Mucosa of stomach (tissue), 1 donor: ENCODE results near the gene TP53RK.
"Not testable (repeated sequence)": the region's sequence is repeated elsewhere in the genome, so short reads cannot be mapped to it uniquely, and the experiment has no call there.

Source experiments
- H3K27me3 ChIP-seq: one replicate; pipeline ENCODE4 v1.7.0; 2013; ENCODE audit warnings: mild to moderate bottlenecking, low read length; ENCODE audit not compliant: control insufficient read depth, insufficient read depth
- H3K36me3 ChIP-seq: one replicate; pipeline ENCODE4 v1.7.0; 2013; ENCODE audit warnings: low read length; ENCODE audit not compliant: control insufficient read depth, insufficient read depth
- H3K4me1 ChIP-seq: one replicate; pipeline ENCODE4 v1.7.0; 2013; ENCODE audit warnings: mild to moderate bottlenecking, low read length; ENCODE audit not compliant: control insufficient read depth, insufficient read depth
- H3K4me3 ChIP-seq: one replicate; pipeline ENCODE4 v1.7.0; 2013; ENCODE audit warnings: low read length
- H3K9ac ChIP-seq: one replicate; pipeline ENCODE4 v1.7.0; 2013; ENCODE audit warnings: mild to moderate bottlenecking, low read length, moderate library complexity
- H3K9me3 ChIP-seq: one replicate; pipeline ENCODE4 v1.7.0; 2013; ENCODE audit warnings: mild to moderate bottlenecking, low read length, moderate library complexity; ENCODE audit not compliant: control insufficient read depth
- donor health status: Pancreatic carcinoma.

The TP53RK gene

DNA sequence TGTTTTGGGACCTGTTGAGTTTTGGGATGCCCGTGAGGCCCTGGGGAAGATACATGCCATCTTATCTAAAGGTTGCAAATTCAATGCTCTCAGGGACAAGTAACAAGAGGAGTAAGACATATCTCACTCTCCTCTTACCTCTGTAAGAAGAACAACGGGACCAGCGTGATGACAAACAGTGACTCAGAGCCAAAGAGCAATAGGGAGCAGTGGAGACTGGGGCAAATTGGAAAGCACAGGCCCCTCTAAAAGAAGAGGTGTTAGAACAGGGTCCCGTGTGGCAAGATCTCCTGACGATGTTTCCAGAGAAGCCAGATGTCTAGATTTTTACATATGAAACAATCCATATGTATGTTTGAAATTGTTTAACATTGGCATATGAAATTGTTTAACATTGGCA lies 11.6 kb downstream of the TP53RK start:
- no peak overlapping the region for H3K9ac ChIP-seq
- no peaks in the 10 kb centered on the region for H3K27me3 ChIP-seq
- H3K9me3 ChIP-seq: no peaks in the 10 kb centered on the region
- H3K4me1 ChIP-seq: peaks cover 1% of the 10 kb centered on the region
- H3K4me3 ChIP-seq: no peak overlapping the region
- no peaks in the 10 kb centered on the region for H3K36me3 ChIP-seq

DNA sequence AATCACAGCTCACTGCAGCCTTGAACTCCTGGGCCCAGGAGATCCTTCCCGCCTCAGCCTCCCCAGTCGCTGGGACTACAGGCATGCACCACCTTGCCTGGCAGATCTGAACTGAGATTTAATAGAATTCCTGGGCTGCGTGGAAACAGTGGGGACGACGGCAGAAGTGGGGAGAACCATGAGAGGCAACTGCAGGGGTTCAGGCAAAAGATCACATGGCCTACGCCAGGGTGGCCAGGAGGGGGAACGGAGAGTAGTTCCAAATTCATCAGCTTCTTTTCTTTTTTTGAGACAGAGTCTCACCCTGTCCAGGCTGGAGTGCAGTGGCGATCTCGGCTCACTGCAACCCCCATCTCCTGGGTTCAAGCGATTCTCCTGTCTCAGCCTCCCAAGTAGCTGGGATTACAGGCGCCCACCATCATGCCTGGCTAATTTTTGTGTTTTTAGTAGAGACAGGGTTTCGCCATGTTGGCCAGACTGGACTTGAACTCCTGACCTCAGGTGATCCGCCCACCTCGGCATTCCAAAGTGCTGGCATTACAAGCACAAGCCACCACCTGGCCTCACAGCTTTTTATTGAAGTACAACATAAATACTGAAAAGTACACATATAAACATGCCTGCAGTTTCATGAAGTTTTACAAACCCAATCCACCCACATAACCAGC lies 12.5 kb downstream of the TP53RK start:
- not testable (repeated sequence) for H3K27me3 ChIP-seq, H3K4me3 ChIP-seq, H3K4me1 ChIP-seq, H3K9me3 ChIP-seq, H3K36me3 ChIP-seq, H3K9ac ChIP-seq

DNA sequence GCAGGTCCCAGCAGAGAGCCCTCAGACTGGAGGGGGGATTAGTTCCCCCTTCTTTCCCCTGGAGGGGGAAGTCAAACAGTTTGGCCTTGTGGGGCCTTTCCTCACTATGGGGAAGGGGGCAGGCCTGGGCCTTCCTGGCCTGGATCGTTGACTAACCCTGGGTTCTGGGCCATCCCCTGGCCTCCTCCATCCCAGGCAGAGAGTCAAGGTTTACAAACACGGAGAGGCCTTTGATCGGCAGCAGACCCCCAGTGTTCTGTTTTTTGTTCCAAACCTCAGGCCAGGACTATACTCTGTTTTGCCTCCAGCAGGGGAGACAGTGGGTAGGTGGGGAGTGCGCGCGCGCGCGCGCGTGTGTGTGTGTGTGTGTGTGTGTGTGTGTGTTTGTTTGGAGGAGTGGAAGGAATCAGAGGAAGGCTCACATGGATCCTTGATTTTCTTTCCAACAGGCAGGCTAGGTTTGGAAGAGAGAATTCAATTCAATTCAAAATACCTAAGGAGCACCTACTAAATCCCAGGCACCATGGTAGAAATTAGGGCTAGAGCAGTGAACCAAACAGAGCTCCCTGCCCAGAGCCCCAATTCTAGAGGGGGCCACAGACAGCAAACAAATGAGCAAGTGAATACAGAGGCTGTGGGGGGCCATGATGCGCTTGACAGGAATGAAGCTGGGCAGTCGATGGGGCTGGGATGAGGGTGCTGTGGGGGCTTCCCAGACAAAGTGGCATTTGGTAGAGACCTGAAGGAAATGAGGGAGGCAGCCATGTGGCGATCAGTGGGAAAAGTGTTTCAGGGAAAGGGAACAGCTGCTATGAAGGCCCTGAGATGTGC lies 14.8 kb downstream of the TP53RK start:
- no peak overlapping the region for H3K4me3 ChIP-seq
- H3K9me3 ChIP-seq: no peaks in the 10 kb centered on the region
- H3K9ac ChIP-seq: no peak overlapping the region
- no peaks in the 10 kb centered on the region for H3K27me3 ChIP-seq
- no peaks in the 10 kb centered on the region for H3K36me3 ChIP-seq
- H3K4me1 ChIP-seq: no peaks in the 10 kb centered on the region

DNA sequence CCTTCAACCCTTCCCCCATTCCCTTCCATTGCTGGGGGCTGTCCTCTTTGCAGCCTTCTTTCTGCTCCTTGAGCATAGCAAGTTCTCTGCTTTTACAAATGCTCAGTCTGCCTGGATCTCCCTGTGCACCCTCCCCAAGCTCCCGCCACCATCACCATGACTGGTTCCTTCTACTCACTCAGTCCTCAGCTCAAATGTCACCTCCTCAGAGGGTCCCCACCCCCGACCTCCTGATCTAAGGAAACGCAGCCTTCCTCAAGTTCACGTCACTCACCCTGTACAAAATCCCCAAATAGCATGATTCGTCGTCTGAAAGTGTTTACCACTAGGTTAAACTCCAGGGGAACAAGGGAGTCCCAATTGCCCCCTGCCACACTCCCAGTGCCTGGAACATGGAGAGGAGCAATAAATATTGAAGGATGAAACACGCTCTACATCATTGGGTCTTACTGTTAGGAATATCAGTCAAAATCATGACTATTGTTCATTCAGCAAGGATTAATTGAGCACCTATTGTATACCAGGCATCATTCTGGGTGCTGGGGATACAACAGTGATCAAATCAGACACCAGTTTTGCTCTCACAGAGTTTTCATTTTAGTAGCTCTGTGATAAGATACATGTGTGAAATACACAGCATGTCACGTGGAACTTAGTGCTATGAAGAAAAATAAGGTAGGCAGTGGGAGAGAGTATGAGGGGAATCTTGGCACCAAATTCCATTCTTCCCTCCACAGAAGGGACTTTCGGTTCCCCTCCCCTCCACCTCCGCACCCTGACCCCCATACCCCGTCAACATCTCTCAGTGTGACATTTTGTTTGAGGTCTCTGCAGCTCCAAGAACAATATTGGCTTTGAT lies 15.6 kb downstream of the TP53RK start:
- H3K4me1 ChIP-seq: no peaks in the 10 kb centered on the region
- H3K27me3 ChIP-seq: no peaks in the 10 kb centered on the region
- H3K36me3 ChIP-seq: no peaks in the 10 kb centered on the region
- no peak overlapping the region for H3K9ac ChIP-seq
- H3K4me3 ChIP-seq: no peak overlapping the region
- H3K9me3 ChIP-seq: no peaks in the 10 kb centered on the region

DNA sequence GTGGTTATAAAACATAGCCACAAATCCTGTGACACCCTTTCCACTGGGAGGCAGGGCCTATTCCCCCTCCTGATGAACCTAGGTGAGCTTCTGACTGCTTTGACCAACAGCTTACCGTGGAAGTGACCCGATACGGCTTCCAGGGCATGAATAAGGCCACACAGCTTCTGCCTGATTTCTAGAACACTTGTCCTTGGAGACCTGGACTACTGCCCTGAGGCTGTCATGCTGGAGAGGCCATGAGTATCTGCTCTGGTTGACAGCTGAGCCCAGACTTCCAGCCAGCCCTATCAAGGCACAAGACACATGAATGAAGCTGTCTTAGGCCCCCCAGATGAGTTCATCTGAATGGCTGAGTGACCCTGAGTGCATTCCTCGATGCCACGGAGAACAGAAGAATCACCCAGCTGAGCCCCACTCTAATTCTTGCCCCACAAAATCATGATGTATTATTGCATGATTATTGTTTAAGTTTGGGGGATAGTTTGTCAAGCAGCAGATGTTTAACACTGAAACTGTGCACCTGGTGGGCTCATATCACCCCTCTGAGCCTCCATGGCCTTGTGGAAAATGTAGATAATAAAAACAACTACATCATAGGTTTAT lies 16.6 kb downstream of the TP53RK start:
- Histone ChIP-seq H3K9ac (no peak overlapping the region), H3K4me1 (no peaks in the 10 kb centered on the region), H3K4me3 (no peak overlapping the region), H3K27me3 (no peaks in the 10 kb centered on the region), H3K36me3 (no peaks in the 10 kb centered on the region), H3K9me3 (no peaks in the 10 kb centered on the region)

DNA sequence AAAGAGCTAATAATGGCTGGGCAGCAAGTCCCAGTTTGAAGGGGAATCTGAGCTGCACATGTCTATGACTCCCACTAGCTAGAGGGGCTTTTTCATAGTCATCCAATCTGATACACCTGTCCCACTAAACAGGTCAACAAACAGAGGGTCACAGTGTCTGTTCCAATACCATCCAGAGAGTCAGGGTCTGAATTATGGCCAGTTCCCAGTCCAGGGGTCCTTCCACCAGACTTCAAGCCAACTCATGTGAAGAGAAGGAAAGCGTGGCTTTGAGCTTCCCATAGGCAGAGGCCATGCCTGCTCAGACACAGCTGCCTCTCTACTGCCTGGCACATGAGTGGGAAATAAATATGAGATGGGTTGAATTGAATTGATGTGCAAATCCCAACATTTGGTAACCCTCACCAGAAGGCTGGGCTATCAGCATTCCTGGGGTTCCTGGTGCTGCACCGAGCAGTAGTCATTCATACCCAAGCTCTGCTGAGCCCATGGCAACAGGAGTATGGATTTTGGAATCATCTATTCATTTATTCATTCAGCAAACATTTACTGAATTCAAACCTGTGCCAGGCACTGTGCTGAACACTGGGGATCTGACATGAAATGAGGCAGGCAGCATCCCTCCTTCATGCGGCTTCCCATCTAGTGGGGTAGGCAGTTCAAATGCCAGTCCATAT lies 17.2 kb downstream of the TP53RK start:
- Histone ChIP-seq H3K9ac (no peak overlapping the region), H3K36me3 (no peaks in the 10 kb centered on the region), H3K27me3 (no peaks in the 10 kb centered on the region)

DNA sequence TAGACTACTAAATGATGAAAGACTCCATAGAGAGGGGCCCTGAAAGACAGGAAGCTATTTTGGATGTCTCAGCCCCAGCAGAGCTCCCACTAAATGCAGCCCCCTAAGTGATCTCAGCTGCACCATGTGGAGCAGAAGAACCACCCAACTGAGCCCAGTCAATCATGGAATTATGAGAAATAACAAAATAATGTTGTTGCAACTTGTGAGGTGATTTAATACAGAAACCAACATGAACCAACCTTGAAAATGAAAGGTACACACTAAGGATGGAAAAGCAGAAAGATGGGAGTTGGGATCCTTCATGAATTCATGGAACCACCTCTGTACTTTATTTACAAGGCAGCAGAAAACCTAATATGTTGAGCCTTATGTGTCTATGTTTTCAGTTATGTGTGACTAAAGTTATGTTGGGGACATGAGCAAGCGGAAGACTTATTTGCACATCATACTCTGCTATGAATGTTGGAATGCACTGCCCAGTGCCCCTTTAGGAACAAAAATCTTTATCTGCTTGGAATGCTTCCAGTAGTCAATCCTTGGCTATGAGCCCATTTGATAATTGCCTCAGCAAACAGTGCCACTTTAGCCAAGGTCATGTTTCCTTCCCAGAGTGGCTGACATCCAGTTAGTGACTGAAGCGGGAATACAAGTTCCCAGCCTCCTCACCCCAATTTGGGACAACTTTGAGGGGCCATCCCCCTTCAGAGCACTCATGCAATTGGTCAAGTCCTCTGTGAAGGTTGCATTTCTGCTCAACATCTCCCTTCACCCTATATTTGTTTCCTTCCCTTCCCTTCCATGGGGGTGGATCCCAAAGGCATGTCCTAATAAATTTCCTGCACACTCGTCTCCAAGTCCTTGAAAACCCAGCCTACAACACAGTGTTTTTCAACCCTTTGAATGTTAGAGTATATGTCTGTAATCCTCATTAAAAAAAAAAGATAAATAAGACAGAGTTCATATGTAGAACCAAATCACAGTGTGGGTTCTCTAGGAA lies 18.4 kb downstream of the TP53RK start:
- no peaks in the 10 kb centered on the region for H3K9me3 ChIP-seq
- no peaks in the 10 kb centered on the region for H3K36me3 ChIP-seq
- no peaks in the 10 kb centered on the region for H3K27me3 ChIP-seq

More for the DNA sequence above, 17.2 kb downstream of the TP53RK start:
- no peaks in the 10 kb centered on the region for H3K9me3 ChIP-seq
- H3K4me1 ChIP-seq: no peaks in the 10 kb centered on the region
- no peak overlapping the region for H3K4me3 ChIP-seq

DNA sequence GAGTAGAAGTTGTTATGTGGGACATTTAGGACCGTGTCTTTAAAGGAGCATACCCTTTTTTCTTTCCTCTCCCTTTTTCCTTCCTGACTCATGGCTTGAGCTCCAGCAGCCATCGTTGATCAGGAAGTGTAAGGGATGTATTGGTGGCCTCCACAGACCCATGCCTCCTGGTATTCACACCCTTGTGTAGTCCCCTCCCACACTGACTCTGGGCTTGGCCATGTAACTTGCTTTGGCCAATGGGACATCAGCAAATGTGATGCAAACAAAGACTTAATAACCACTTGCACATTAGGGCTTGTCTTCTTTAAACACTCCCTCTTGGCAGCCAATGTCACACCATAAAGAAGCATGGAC lies 19.0 kb downstream of the TP53RK start:
- Histone ChIP-seq H3K4me3 (no peak overlapping the region), H3K27me3 (no peaks in the 10 kb centered on the region), H3K4me1 (no peaks in the 10 kb centered on the region), H3K9me3 (no peaks in the 10 kb centered on the region), H3K36me3 (no peaks in the 10 kb centered on the region), H3K9ac (no peak overlapping the region)

More for the DNA sequence above, 18.4 kb downstream of the TP53RK start:
- H3K4me1 ChIP-seq: no peaks in the 10 kb centered on the region
- no peak overlapping the region for H3K9ac ChIP-seq
- no peak overlapping the region for H3K4me3 ChIP-seq

DNA sequence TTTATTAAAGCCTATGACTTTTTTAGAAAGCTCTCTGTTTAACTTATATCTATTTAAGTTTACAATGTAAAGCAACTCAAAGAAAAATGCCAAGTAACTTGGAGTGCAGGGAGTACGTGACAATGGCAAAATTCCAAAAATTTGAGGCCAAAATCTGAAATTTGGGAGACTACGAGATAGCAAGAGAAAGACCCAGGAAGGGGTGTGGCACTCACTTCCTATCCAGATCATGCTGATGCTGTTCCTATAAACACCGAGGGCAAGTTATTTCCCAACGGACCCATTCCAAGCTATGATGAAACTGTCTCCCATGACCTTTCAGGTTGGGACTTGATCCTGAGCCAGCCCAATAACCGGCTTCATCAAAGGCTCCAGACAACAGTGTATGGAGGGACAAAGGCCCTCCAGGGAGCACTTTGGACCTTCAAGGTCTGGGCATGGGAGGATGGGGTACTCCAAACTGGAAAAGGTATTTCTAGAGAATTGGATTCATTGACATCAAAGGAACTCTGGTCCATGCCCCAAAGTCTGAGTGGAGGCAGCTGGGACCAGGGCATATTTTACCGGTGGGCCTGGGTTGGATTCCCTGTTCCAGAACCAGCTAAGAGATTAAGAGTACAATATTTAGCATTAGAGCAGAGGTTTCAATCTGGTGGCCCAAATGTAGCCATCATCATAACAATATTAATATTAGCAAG lies 22.3 kb downstream of the TP53RK start:
- Histone ChIP-seq H3K4me3 (no peak overlapping the region), H3K27me3 (no peaks in the 10 kb centered on the region), H3K4me1 (no peaks in the 10 kb centered on the region), H3K9ac (no peak overlapping the region), H3K9me3 (no peaks in the 10 kb centered on the region), H3K36me3 (no peaks in the 10 kb centered on the region)

DNA sequence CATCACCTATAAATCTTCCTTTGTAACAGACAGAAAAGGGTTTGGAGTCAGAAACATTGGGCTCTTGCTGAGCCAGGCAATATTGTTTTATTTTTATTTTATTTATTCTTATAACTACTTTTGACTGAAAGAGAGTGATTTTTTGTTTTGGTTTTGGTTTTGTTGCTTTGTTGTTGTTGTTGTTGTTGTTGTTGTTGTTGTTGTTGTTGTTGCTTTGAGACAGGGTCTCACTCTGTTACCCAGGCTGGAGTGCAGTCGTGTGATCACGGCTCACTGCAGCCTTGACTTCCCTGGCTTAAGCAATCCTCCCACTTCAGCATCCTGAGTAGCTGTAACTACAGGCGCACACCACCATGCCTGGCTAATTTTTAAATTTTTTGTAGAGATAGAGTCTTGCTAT lies 22.9 kb downstream of the TP53RK start:
- no peak overlapping the region for H3K4me3 ChIP-seq
- no peak overlapping the region for H3K9ac ChIP-seq
- no peaks in the 10 kb centered on the region for H3K36me3 ChIP-seq
- H3K27me3 ChIP-seq: no peaks in the 10 kb centered on the region
- no peaks in the 10 kb centered on the region for H3K4me1 ChIP-seq
- H3K9me3 ChIP-seq: no peaks in the 10 kb centered on the region
